WTC11 (cell line): ENCODE results near the gene SFXN1. TPM values are rescaled to one million over a fixed set of nuclear protein-coding genes. Genes with fewer than 3 reads are reported as not detected.

Experiments
- ATAC-seq: fragments of 200-7000 bp; cut with Tn5 transposase; 2 replicates; pipeline ENCODE4 v1.10.0; 2021; ENCODE audit warnings: mild to moderate bottlenecking, moderate library complexity
- CTCF ChIA-PET: fragments of 300-600 bp; sonication (Branson Sonifier 250); formaldehyde crosslinking; loops from one replicate; lab custom pipeline; 2021; ENCODE audit warnings: antibody characterized with exemption; lab: Charles Lee
- POLR2A ChIA-PET: fragments of 350-600 bp; sonication (Branson Sonifier 250); formaldehyde crosslinking; loops from one replicate; lab custom pipeline; 2021; ENCODE audit warnings: antibody characterized with exemption; lab: Charles Lee
- DNase-seq: peaks from one replicate; pipeline ENCODE4 v3.0.0; 2021; ENCODE audit warnings: low spot score
- H3K27ac Mint-ChIP-seq: 2 replicates; pipeline ENCODE4 v1.8.0; 2021; ENCODE audit warnings: mixed read lengths
- H3K27me3 Mint-ChIP-seq: 2 replicates; pipeline ENCODE4 v1.8.0; 2021; ENCODE audit warnings: low read depth, mild to moderate bottlenecking, moderate library complexity, mixed read lengths
- H3K36me3 Mint-ChIP-seq: 2 replicates; pipeline ENCODE4 v1.8.0; 2021; ENCODE audit warnings: mixed read lengths
- H3K4me1 Mint-ChIP-seq: 2 replicates; pipeline ENCODE4 v1.8.0; 2022; ENCODE audit warnings: mixed read lengths
- H3K4me3 Mint-ChIP-seq: 2 replicates; pipeline ENCODE4 v1.8.0; 2021; ENCODE audit warnings: mild to moderate bottlenecking, moderate library complexity, mixed read lengths
- H3K9me3 Mint-ChIP-seq: 2 replicates; pipeline ENCODE4 v1.8.0; 2021; ENCODE audit warnings: mixed read lengths
- AR ChIP-seq: fragments of 250-450 bp; sonication (Bioruptor Pico); IDR thresholded peaks from 2 replicates; pipeline ENCODE4 v1.9.0; 2021; ENCODE audit warnings: mild to moderate bottlenecking
- ATF2 ChIP-seq: sonication (generic); formaldehyde crosslinking; IDR thresholded peaks from 2 replicates; pipeline ENCODE4 v1.8.1; 2022; ENCODE audit warnings: low read depth, missing genetic modification reagents, borderline replicate concordance
- CBFB ChIP-seq: sonication (generic); formaldehyde crosslinking; IDR thresholded peaks from 2 replicates; pipeline ENCODE4 v1.8.1; 2022; ENCODE audit warnings: mild to moderate bottlenecking, low read depth, missing genetic modification reagents
- E2F1 ChIP-seq: sonication (generic); formaldehyde crosslinking; IDR thresholded peaks from 2 replicates; pipeline ENCODE4 v1.8.0; 2022; ENCODE audit warnings: mild to moderate bottlenecking, missing genetic modification reagents
- ETV6 ChIP-seq: sonication (generic); formaldehyde crosslinking; IDR thresholded peaks from 2 replicates; pipeline ENCODE4 v1.8.1; 2022; ENCODE audit warnings: mild to moderate bottlenecking, missing genetic modification reagents
- GABPB1 ChIP-seq: sonication (generic); formaldehyde crosslinking; IDR thresholded peaks from 2 replicates; pipeline ENCODE4 v1.8.1; 2023; ENCODE audit warnings: mild to moderate bottlenecking, missing genetic modification reagents
- GTF2I ChIP-seq: fragments of 250-450 bp; sonication (Bioruptor Pico); conservative IDR thresholded peaks from 2 replicates; pipeline ENCODE4 v1.4.0; 2021; ENCODE audit warnings: mild to moderate bottlenecking
- IRF2 ChIP-seq: sonication (generic); formaldehyde crosslinking; IDR thresholded peaks from 2 replicates; pipeline ENCODE4 v1.8.0; 2022; ENCODE audit warnings: low read depth, missing genetic modification reagents, borderline replicate concordance
- MXD4 ChIP-seq: fragments of 250-450 bp; sonication (Bioruptor Pico); IDR thresholded peaks from 2 replicates; pipeline ENCODE4 v1.8.0; 2021; ENCODE audit warnings: mild to moderate bottlenecking, moderate library complexity, borderline replicate concordance
- NFATC4 ChIP-seq: fragments of 250-450 bp; sonication (Bioruptor Pico); IDR thresholded peaks from 2 replicates; pipeline ENCODE4 v1.9.0; 2021; ENCODE audit warnings: mild to moderate bottlenecking
- PREB ChIP-seq: sonication (generic); formaldehyde crosslinking; IDR thresholded peaks from 2 replicates; pipeline ENCODE4 v1.8.1; 2022; ENCODE audit warnings: mild to moderate bottlenecking, missing genetic modification reagents, moderate library complexity, borderline replicate concordance
- PRRX2 ChIP-seq: fragments of 250-450 bp; sonication (Bioruptor Pico); IDR thresholded peaks from 2 replicates; pipeline ENCODE4 v1.8.0; 2021; ENCODE audit warnings: mild to moderate bottlenecking
- ZNF138 ChIP-seq: sonication (generic); formaldehyde crosslinking; conservative IDR thresholded peaks from 2 replicates; pipeline ENCODE4 v1.8.1; 2022; ENCODE audit warnings: mild to moderate bottlenecking, moderate library complexity, missing genetic modification reagents
- ZNF232 ChIP-seq: sonication (generic); formaldehyde crosslinking; IDR thresholded peaks from 2 replicates; pipeline ENCODE4 v1.8.0; 2022; ENCODE audit warnings: mild to moderate bottlenecking, missing genetic modification reagents
- ZNF317 ChIP-seq: sonication (generic); formaldehyde crosslinking; IDR thresholded peaks from 2 replicates; pipeline ENCODE4 v1.8.1; 2023; ENCODE audit warnings: low read depth, mild to moderate bottlenecking, moderate library complexity, missing genetic modification reagents, borderline replicate concordance
- ZNF396 ChIP-seq: fragments of 250-450 bp; sonication (Bioruptor Pico); IDR thresholded peaks from 2 replicates; pipeline ENCODE4 v1.8.0; 2021; ENCODE audit warnings: mild to moderate bottlenecking, moderate library complexity, borderline replicate concordance
- total RNA-seq: library from RNA; stranded (reverse); gene quantifications from 3 replicates; pipeline ENCODE4 v1.2.3, GENCODE V29; 2021
- TF ChIP-seq, protein P1 (sequence below): fragments of 200-600 bp; IDR thresholded peaks from 2 replicates; pipeline ENCODE4 v1.8.0; 2022; ENCODE audit warnings: antibody characterized with exemption
- TF ChIP-seq, protein P2 (sequence below): sonication (generic); formaldehyde crosslinking; conservative IDR thresholded peaks from 2 replicates; pipeline ENCODE4 v1.8.1; 2023; ENCODE audit warnings: mild to moderate bottlenecking, low read depth, missing genetic modification reagents, moderate library complexity
- TF ChIP-seq, protein P3 (sequence below): sonication (generic); formaldehyde crosslinking; IDR thresholded peaks from 2 replicates; pipeline ENCODE4 v1.8.1; 2022; ENCODE audit warnings: mild to moderate bottlenecking, moderate library complexity, missing genetic modification reagents

The SFXN1 gene
- total RNA-seq, 1 experiment from 2014 or later = 82.9 TPM

GRCh38 chr5:175566697-175567096, 88.3 kb downstream of the SFXN1 start:
- Mint-ChIP-seq H3K36me3 (no peaks in the 10 kb centered on the region; the same call in 1 of the 2 replicates), H3K4me3 (no peak overlapping the region), H3K27me3 (peaks cover 10% of the 10 kb centered on the region), H3K27ac (no peak overlapping the region), H3K9me3 (peaks cover 14% of the 10 kb centered on the region)
- ATAC-seq (no peak), DNase-seq (no peak)
- POLR2A ChIA-PET = no interaction called here
- TF ChIP-seq ETV6 (CRISPR knock-in tag) = no peak
- TF ChIP-seq IRF2 (CRISPR knock-in tag) = no peak
- no peak for TF ChIP-seq MXD4 (CRISPR knock-in tag)
- TF ChIP-seq, protein P1, sequence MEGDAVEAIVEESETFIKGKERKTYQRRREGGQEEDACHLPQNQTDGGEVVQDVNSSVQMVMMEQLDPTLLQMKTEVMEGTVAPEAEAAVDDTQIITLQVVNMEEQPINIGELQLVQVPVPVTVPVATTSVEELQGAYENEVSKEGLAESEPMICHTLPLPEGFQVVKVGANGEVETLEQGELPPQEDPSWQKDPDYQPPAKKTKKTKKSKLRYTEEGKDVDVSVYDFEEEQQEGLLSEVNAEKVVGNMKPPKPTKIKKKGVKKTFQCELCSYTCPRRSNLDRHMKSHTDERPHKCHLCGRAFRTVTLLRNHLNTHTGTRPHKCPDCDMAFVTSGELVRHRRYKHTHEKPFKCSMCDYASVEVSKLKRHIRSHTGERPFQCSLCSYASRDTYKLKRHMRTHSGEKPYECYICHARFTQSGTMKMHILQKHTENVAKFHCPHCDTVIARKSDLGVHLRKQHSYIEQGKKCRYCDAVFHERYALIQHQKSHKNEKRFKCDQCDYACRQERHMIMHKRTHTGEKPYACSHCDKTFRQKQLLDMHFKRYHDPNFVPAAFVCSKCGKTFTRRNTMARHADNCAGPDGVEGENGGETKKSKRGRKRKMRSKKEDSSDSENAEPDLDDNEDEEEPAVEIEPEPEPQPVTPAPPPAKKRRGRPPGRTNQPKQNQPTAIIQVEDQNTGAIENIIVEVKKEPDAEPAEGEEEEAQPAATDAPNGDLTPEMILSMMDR = no peak
- TF ChIP-seq E2F1 (CRISPR knock-in tag) = no peak
- no peak for TF ChIP-seq GTF2I
- TF ChIP-seq AR (CRISPR knock-in tag) = no peak
- no peak for TF ChIP-seq ZNF138
- TF ChIP-seq PREB (CRISPR knock-in tag) = no peak
- TF ChIP-seq CBFB (CRISPR knock-in tag) = no peak
- TF ChIP-seq NFATC4 (CRISPR knock-in tag) = no peak
- no peak for TF ChIP-seq ZNF396
- TF ChIP-seq, protein P2, sequence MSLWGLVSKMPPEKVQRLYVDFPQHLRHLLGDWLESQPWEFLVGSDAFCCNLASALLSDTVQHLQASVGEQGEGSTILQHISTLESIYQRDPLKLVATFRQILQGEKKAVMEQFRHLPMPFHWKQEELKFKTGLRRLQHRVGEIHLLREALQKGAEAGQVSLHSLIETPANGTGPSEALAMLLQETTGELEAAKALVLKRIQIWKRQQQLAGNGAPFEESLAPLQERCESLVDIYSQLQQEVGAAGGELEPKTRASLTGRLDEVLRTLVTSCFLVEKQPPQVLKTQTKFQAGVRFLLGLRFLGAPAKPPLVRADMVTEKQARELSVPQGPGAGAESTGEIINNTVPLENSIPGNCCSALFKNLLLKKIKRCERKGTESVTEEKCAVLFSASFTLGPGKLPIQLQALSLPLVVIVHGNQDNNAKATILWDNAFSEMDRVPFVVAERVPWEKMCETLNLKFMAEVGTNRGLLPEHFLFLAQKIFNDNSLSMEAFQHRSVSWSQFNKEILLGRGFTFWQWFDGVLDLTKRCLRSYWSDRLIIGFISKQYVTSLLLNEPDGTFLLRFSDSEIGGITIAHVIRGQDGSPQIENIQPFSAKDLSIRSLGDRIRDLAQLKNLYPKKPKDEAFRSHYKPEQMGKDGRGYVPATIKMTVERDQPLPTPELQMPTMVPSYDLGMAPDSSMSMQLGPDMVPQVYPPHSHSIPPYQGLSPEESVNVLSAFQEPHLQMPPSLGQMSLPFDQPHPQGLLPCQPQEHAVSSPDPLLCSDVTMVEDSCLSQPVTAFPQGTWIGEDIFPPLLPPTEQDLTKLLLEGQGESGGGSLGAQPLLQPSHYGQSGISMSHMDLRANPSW (CRISPR knock-in tag) = no peak
- TF ChIP-seq, protein P3, sequence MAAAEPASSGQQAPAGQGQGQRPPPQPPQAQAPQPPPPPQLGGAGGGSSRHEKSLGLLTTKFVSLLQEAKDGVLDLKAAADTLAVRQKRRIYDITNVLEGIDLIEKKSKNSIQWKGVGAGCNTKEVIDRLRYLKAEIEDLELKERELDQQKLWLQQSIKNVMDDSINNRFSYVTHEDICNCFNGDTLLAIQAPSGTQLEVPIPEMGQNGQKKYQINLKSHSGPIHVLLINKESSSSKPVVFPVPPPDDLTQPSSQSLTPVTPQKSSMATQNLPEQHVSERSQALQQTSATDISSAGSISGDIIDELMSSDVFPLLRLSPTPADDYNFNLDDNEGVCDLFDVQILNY = no peak
- TF ChIP-seq ZNF232 (CRISPR knock-in tag) = no peak
- TF ChIP-seq GABPB1 (CRISPR knock-in tag) = no peak
- TF ChIP-seq ZNF317 (CRISPR knock-in tag) = no peak
- TF ChIP-seq PRRX2 (CRISPR knock-in tag) = no peak
- TF ChIP-seq ATF2 (CRISPR knock-in tag) = no peak
- TF ChIP-seq, all 79 proteins: peak for 0
- peaks cover 36% of the 10 kb centered on the region for H3K4me1 Mint-ChIP-seq
- CTCF ChIA-PET = interaction anchor here (0.8 to 6.1 kb wide), 3 partner anchors 8 to 66 kb away, joined by 3 to 96 read pairs (median 6); no protein-coding TSS in a partner anchor
